Measurements from ENCODE around the gene ABLIM3.
A peak's percentile ranks its signal among the peaks of the same experiment; 100 is the strongest.

ABLIM3 gene

DNA sequence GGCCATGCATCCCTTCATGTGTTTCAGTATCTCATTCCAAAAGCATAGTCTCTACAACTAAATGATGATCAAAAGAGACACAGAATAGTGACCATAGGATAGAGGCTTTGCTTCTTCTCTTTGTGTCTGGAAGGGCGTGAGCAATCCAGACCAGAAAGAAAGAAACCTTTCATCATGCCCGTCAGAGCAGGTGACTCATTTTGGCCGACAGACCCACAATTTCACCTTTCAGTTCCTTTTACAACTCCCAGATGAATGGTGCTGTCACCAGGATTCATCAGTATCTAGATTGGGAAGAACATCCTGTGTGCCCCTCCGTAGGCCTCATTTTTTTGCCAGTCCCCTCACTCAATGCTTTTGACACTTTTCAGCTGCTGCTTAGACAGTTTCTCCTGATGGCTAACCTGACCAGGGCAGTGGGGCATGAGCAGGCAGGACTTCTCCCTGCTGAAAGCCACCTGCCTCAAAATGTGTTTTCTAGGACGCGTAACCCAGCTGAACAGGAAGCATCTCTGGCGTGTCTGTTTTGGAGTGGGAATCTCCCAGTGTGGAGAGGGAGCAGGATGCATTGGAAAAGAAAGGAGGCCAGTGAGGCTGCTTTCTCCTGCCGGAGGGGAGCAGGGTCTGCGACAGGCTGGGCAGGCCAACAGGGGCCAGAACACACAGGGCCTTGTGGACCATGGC lies 21.2 kb downstream of the ABLIM3 start:
- peaks cover 0 to 4% of the 10 kb centered on the region in 2 experiments for H3K36me3 ChIP-seq (ENCODE audit: control insufficient read depth in 1 of 2, insufficient read depth in 2 of 2, low read depth in 1 of 2, low read length in 2 of 2)
- 70% methylated on average over 9 of the region's 9 CpGs for WGBS

DNA sequence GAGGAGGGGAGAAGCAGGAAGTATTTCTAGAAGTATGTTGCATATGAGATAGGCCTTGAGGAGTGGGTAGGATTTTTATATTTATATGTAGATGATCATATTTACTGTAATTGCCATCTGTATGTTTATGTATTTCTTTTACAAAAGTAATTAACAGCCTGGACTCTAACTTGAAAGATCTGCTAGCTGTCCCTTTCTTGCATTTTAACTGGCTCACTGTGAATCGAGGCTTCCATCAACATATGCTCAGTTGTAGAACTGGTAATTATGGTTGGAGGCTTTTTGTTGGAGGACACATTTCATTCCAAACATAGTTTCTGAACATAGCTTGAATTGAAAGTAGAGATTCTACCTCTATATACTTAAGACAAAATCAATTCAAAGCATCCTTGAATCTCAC lies 23.4 kb downstream of the ABLIM3 start:
- Histone ChIP-seq H4K91ac (ENCODE audit: low read length) (no peak overlapping the region), H3K79me1 (replicated peaks; ENCODE audit: low read length, poor library complexity, severe bottlenecking) (peaks cover 13% of the 10 kb centered on the region), H3K4me3 (ENCODE audit: insufficient read depth in 1 of 2, low read depth in 1 of 2, low read length in 2 of 2) (no peak overlapping the region), H3K23ac (ENCODE audit: low read length in 2 of 2) (no peak overlapping the region), H2BK120ac (ENCODE audit: low read depth, low read length) (no peak overlapping the region), H3K4me1 (ENCODE audit: control insufficient read depth, insufficient read depth, low read depth, low read length) (peaks cover 8% of the 10 kb centered on the region), H3K9ac (ENCODE audit: low read length) (no peak overlapping the region), H3K36me3 (ENCODE audit: control insufficient read depth in 1 of 2, insufficient read depth in 2 of 2, low read depth in 1 of 2, low read length in 2 of 2) (peaks cover 0 to 4% of the 10 kb centered on the region in 2 experiments), H3K4me2 (ENCODE audit: low read length, poor library complexity, severe bottlenecking) (no peak overlapping the region), H4K8ac (ENCODE audit: low read length) (no peak overlapping the region), H2BK15ac (ENCODE audit: low read depth, poor library complexity, severe bottlenecking) (no peak overlapping the region), H3K4ac (ENCODE audit: low read depth in 1 of 2, low read length in 2 of 2) (no peak overlapping the region), H2BK12ac (ENCODE audit: low read length in 2 of 2) (no peak overlapping the region), H3K14ac (ENCODE audit: low read length in 2 of 2) (no peak overlapping the region), H2AK5ac (ENCODE audit: low read length, severe bottlenecking) (no peak overlapping the region), H2BK5ac (ENCODE audit: low read depth, low read length, poor library complexity, severe bottlenecking) (no peak overlapping the region), H3K9me3 (ENCODE audit: control insufficient read depth, low read length) (no peaks in the 10 kb centered on the region), H3K27me3 (ENCODE audit: control insufficient read depth in 1 of 2, insufficient read depth in 1 of 2, low read length in 2 of 2) (no peaks in the 10 kb centered on the region), H3K27ac (ENCODE audit: low read length, poor library complexity, severe bottlenecking) (no peak overlapping the region), H3K18ac (ENCODE audit: low read depth in 1 of 2, low read length in 2 of 2) (no peak overlapping the region), H2AFZ (ENCODE audit: low read depth, low read length) (no peak overlapping the region)
- no peak for DNase-seq
- WGBS = no CpG with 5 or more reads among the region's 1 CpG

More for the DNA sequence above, 21.2 kb downstream of the ABLIM3 start:
- peak overlapping the region; percentile 2 for H4K91ac ChIP-seq (ENCODE audit: low read length)
- no peaks in the 10 kb centered on the region for H3K27me3 ChIP-seq (ENCODE audit: control insufficient read depth in 1 of 2, insufficient read depth in 1 of 2, low read length in 2 of 2)
- H2BK5ac ChIP-seq (ENCODE audit: low read depth, low read length, poor library complexity, severe bottlenecking) = no peak overlapping the region
- no peak overlapping the region for H2BK15ac ChIP-seq (ENCODE audit: low read depth, poor library complexity, severe bottlenecking)
- H3K9ac ChIP-seq (ENCODE audit: low read length) = no peak overlapping the region
- H3K4ac ChIP-seq (ENCODE audit: low read depth in 1 of 2, low read length in 2 of 2) = peak overlapping the region; percentile 24 to 57
- peak overlapping the region; percentile 16 for H4K8ac ChIP-seq (ENCODE audit: low read length)
- no peak overlapping the region for H2AFZ ChIP-seq (ENCODE audit: low read depth, low read length)
- DNase-seq = peak; percentile 66
- H2BK12ac ChIP-seq (ENCODE audit: low read length in 2 of 2) = peak overlapping the region; percentile 32 to 41
- H2AK5ac ChIP-seq (ENCODE audit: low read length, severe bottlenecking) = peak overlapping the region; percentile 45
- no peak overlapping the region for H2BK120ac ChIP-seq (ENCODE audit: low read depth, low read length)
- no peak overlapping the region for H3K4me2 ChIP-seq (ENCODE audit: low read length, poor library complexity, severe bottlenecking)
- peaks cover 8% of the 10 kb centered on the region for H3K4me1 ChIP-seq (ENCODE audit: control insufficient read depth, insufficient read depth, low read depth, low read length)
- H3K4me3 ChIP-seq (ENCODE audit: insufficient read depth in 1 of 2, low read depth in 1 of 2, low read length in 2 of 2) = no peak overlapping the region
- no peaks in the 10 kb centered on the region for H3K9me3 ChIP-seq (ENCODE audit: control insufficient read depth, low read length)
- peak overlapping the region in 1 of 2 experiments; percentile 87 for H3K18ac ChIP-seq (ENCODE audit: low read depth in 1 of 2, low read length in 2 of 2)
- peaks cover 11% of the 10 kb centered on the region for H3K79me1 ChIP-seq (replicated peaks; ENCODE audit: low read length, poor library complexity, severe bottlenecking)
- H3K23ac ChIP-seq (ENCODE audit: low read length in 2 of 2) = peak overlapping the region in 1 of 2 experiments; percentile 14
- H3K14ac ChIP-seq (ENCODE audit: low read length in 2 of 2) = peak overlapping the region in 1 of 2 experiments; percentile 75
- no peak overlapping the region for H3K27ac ChIP-seq (ENCODE audit: low read length, poor library complexity, severe bottlenecking)

DNA sequence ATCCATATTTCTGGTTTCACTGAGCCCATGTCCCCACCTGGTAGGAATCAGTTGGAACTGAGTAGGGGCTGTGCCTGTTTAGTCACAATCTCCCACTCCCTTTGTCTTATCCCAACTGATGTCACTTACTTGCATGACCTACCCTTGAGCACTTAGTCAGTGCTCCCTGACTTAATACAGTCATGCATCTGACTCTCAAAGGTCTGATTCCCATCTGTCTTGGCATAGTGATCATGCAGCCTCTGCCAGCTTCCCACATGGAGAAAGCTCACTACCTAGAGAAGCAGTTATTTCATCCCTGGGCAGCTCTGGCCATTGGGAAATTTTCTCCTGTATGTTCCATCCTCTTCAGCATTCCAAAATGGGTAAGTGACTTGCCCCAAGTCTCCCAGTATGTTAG lies 24.8 kb downstream of the ABLIM3 start:
- no peak overlapping the region for H3K27ac ChIP-seq (ENCODE audit: low read length, poor library complexity, severe bottlenecking)
- no peak overlapping the region for H2BK120ac ChIP-seq (ENCODE audit: low read depth, low read length)
- no peaks in the 10 kb centered on the region for H3K9me3 ChIP-seq (ENCODE audit: control insufficient read depth, low read length)
- no peak overlapping the region for H3K14ac ChIP-seq (ENCODE audit: low read length in 2 of 2)
- H2AFZ ChIP-seq (ENCODE audit: low read depth, low read length) = no peak overlapping the region
- no peak overlapping the region for H4K91ac ChIP-seq (ENCODE audit: low read length)
- no peak overlapping the region for H3K18ac ChIP-seq (ENCODE audit: low read depth in 1 of 2, low read length in 2 of 2)
- H3K27me3 ChIP-seq (ENCODE audit: control insufficient read depth in 1 of 2, insufficient read depth in 1 of 2, low read length in 2 of 2) = no peaks in the 10 kb centered on the region
- H2BK5ac ChIP-seq (ENCODE audit: low read depth, low read length, poor library complexity, severe bottlenecking) = no peak overlapping the region
- peaks cover 6% of the 10 kb centered on the region for H3K4me1 ChIP-seq (ENCODE audit: control insufficient read depth, insufficient read depth, low read depth, low read length)
- peak overlapping the region; percentile 13 for H3K9ac ChIP-seq (ENCODE audit: low read length)
- no peak overlapping the region for H4K8ac ChIP-seq (ENCODE audit: low read length)
- peaks cover 0 to 4% of the 10 kb centered on the region in 2 experiments for H3K36me3 ChIP-seq (ENCODE audit: control insufficient read depth in 1 of 2, insufficient read depth in 2 of 2, low read depth in 1 of 2, low read length in 2 of 2)
- no peak overlapping the region for H3K4me2 ChIP-seq (ENCODE audit: low read length, poor library complexity, severe bottlenecking)
- no peak overlapping the region for H2AK5ac ChIP-seq (ENCODE audit: low read length, severe bottlenecking)
- H3K4ac ChIP-seq (ENCODE audit: low read depth in 1 of 2, low read length in 2 of 2) = no peak overlapping the region
- H2BK12ac ChIP-seq (ENCODE audit: low read length in 2 of 2) = no peak overlapping the region
- no peak overlapping the region for H3K4me3 ChIP-seq (ENCODE audit: insufficient read depth in 1 of 2, low read depth in 1 of 2, low read length in 2 of 2)
- H2BK15ac ChIP-seq (ENCODE audit: low read depth, poor library complexity, severe bottlenecking) = no peak overlapping the region
- peaks cover 10% of the 10 kb centered on the region for H3K79me1 ChIP-seq (replicated peaks; ENCODE audit: low read length, poor library complexity, severe bottlenecking)
- no peak overlapping the region for H3K23ac ChIP-seq (ENCODE audit: low read length in 2 of 2)
- DNase-seq = peak; percentile 32

DNA sequence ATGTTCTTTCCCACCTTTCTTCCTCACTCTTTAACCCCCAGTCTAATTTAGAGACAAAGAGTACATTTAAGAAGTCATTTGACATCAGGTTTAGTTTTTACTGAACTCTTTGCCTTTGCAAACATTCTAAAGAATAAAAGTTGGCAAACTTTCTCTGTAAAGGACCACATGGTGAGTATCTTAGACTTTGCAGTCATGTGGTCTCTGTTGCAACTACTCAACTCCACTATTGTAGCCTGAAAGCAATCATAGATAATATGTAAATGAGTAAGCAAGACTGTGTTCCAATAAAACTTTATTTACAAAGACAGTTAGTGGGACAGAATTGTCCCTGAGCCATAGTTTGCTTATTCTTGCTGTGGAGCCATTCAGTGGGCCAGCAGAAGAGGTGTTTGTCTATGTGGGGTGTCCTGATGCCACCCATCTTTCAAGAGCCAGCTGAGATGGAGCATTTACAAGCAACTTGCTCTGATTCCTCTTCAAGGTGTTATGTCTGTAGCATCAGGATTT lies 25.4 kb downstream of the ABLIM3 start:
- DNase-seq = no peak
- Histone ChIP-seq H3K4me2 (ENCODE audit: low read length, poor library complexity, severe bottlenecking) (no peak overlapping the region), H3K18ac (ENCODE audit: low read depth in 1 of 2, low read length in 2 of 2) (no peak overlapping the region), H3K4ac (ENCODE audit: low read depth in 1 of 2, low read length in 2 of 2) (no peak overlapping the region), H2BK12ac (ENCODE audit: low read length in 2 of 2) (no peak overlapping the region), H2BK5ac (ENCODE audit: low read depth, low read length, poor library complexity, severe bottlenecking) (no peak overlapping the region), H4K8ac (ENCODE audit: low read length) (no peak overlapping the region), H4K91ac (ENCODE audit: low read length) (no peak overlapping the region), H2AK5ac (ENCODE audit: low read length, severe bottlenecking) (no peak overlapping the region), H3K27ac (ENCODE audit: low read length, poor library complexity, severe bottlenecking) (no peak overlapping the region), H3K14ac (ENCODE audit: low read length in 2 of 2) (no peak overlapping the region), H3K4me3 (ENCODE audit: insufficient read depth in 1 of 2, low read depth in 1 of 2, low read length in 2 of 2) (no peak overlapping the region), H3K9me3 (ENCODE audit: control insufficient read depth, low read length) (no peaks in the 10 kb centered on the region), H2BK120ac (ENCODE audit: low read depth, low read length) (no peak overlapping the region), H3K27me3 (ENCODE audit: control insufficient read depth in 1 of 2, insufficient read depth in 1 of 2, low read length in 2 of 2) (no peaks in the 10 kb centered on the region), H2BK15ac (ENCODE audit: low read depth, poor library complexity, severe bottlenecking) (no peak overlapping the region), H3K23ac (ENCODE audit: low read length in 2 of 2) (no peak overlapping the region), H3K9ac (ENCODE audit: low read length) (no peak overlapping the region), H3K36me3 (ENCODE audit: control insufficient read depth in 1 of 2, insufficient read depth in 2 of 2, low read depth in 1 of 2, low read length in 2 of 2) (peaks cover 0 to 4% of the 10 kb centered on the region in 2 experiments), H3K79me1 (replicated peaks; ENCODE audit: low read length, poor library complexity, severe bottlenecking) (peaks cover 11% of the 10 kb centered on the region), H2AFZ (ENCODE audit: low read depth, low read length) (no peak overlapping the region), H3K4me1 (ENCODE audit: control insufficient read depth, insufficient read depth, low read depth, low read length) (peaks cover 6% of the 10 kb centered on the region)

All from mesenchymal stem cell (in vitro differentiated cells and primary cell).